Epithelial cell of prostate (primary cell): ENCODE results near the gene ARID4B.
"Not testable (repeated sequence)": the region's sequence is repeated elsewhere in the genome, so short reads cannot be mapped to it uniquely, and the experiment has no call there.

ENCODE experiments used
- DNase-seq: peaks from one replicate; pipeline ENCODE4 v3.0.0-alpha.2; 2011; ENCODE audit warnings: low read depth, low spot score
- H3K27ac ChIP-seq: fragments of 450-650 bp; 2 replicates; pipeline ENCODE4 v1.5.1; 2017; ENCODE audit warnings: mild to moderate bottlenecking

ARID4B gene

GRCh38 chr1:235327559-235328270 lies at the start of gene ARID4B:
Gene ARID4B (minus strand): TSS chr1:235328179. CDS start chr1:235326919, 1,260 bp downstream.
- DNase-seq = no peak
- peak within 1 kb of the TSS; percentile 91 for H3K27ac ChIP-seq

- H3K27ac ChIP-seq = no peak overlapping the region
- DNase-seq = no peak
These were observed 48.1 kb upstream of the ARID4B start for GRCh38 chr1:235375919-235376605.

DNA sequence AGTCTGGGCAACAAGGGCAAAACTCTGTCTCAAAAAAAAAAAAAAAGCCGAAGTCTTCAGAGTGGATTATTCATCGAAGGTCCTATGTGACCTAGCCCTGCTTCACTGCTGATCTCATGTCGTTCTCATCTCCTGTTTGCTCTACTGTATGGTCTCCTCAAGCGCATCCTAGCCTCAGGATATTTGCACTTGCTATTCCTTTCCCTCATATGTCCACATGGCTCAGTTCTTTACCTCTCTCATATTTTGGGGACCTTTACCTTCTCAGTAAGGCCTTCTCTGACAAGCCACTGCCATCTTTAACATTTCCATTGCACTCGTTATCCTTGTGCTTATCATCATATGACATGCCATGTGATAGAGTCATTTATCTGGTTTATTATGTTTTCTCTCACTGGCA lies 41.8 kb upstream of the ARID4B start:
- H3K27ac ChIP-seq = no peak overlapping the region

DNA sequence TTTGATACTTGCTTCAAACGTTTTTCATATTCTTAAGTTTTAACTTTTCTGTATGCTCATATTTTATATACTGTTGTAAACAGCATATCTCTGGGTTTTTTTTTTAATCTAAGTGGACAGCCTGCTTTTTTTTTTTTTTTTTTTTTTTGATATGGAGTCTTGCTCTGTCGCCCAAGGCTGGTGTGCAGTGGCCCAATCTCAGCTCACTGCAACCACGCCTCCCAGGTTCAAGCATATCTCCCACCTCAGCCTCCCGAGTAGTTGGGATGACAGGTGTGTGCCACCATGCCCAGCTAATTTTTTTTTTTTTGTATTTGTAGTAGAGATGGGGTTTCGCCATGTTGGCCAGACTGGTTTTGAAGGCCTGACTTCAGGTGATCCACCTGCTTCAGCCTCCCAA lies 40.4 kb upstream of the ARID4B start:
- H3K27ac ChIP-seq = peak overlapping the region; percentile 92
- no peak for DNase-seq

More for the DNA sequence above, 41.8 kb upstream of the ARID4B start:
- DNase-seq = no peak

GRCh38 chr1:235367000-235367908 lies 39.3 kb upstream of the ARID4B start, which contains the start of gene TBCE:
Gene TBCE (plus strand): TSS chr1:235367427. CDS start chr1:235380050, 12,623 bp downstream.
- peak; percentile 96 for DNase-seq
- peak within 1 kb of the TSS; percentile 92 for H3K27ac ChIP-seq

GRCh38 chr1:235366286-235366685 lies 38.3 kb upstream of the ARID4B start:
- no peak for DNase-seq
- peak overlapping the region; percentile 92 for H3K27ac ChIP-seq

- not testable (repeated sequence) for H3K27ac ChIP-seq, DNase-seq
These were observed 36.2 kb upstream of the ARID4B start for GRCh38 chr1:235364189-235364588.

DNA sequence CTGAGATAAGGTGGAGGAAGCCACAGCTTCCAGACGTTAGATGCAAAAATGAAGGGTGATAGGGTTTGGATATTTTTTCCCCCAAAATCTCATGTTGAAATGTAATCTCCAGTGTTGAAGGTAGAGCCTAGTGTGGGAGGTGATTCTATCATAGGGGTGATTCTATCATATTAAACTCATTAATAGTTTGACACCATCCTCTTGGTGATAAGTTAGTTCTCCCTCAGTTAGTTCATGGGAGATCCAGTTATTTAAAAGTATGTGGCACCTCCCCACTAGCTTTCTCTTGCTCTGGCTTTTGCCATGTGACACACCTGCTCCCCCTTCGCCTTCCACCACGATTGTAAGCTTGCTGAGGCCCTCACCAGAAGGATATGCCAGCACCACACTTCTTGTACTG lies 30.9 kb upstream of the ARID4B start:
- no peak overlapping the region for H3K27ac ChIP-seq
- no peak for DNase-seq

GRCh38 chr1:235357485-235358373 lies 29.8 kb upstream of the ARID4B start:
- H3K27ac ChIP-seq = no peak overlapping the region
- DNase-seq = no peak

GRCh38 chr1:235351898-235352297 lies 23.9 kb upstream of the ARID4B start:
- no peak for DNase-seq

DNA sequence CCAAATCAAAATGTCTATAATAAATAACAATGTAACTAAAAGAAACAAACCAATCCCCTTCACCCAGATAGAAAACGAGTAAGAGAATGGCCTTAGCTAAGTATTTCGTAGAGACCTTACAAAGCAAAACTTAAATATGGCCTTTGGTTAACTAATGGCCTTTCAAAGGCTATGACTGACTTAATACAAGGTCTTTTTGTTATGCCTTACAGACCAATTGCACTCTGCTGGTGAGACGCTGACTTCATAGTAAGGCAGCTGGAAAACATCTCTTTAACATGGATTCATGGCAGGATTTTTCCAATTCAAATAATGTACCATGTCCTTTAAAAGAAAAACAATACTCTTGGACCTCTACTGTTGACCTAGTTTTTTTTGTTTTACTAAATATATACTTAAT lies 23.5 kb upstream of the ARID4B start:
- no peak for DNase-seq
- H3K27ac ChIP-seq = no peak overlapping the region

More at GRCh38 chr1:235351898-235352297, 23.9 kb upstream of the ARID4B start:
- no peak overlapping the region for H3K27ac ChIP-seq

DNA sequence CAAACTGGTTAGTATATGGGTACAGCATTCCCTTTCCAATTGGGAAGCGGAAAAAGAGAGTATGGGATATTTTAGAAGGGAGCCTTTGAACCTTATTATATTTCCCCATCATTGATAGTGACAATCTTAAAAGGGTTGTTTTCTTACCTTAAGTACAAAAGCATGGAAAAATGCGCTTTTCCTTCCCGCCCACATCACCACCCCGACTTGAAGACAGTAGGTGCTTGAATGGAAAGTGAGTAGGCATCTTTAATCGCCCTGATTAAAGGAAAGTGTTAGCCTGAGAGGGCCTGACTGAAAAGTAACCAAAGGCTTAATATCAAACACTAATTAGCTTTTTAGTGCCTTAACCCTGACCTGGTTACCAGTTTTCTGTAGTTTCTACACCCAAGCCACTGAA lies 15.7 kb upstream of the ARID4B start:
- DNase-seq = no peak
- no peak overlapping the region for H3K27ac ChIP-seq

DNA sequence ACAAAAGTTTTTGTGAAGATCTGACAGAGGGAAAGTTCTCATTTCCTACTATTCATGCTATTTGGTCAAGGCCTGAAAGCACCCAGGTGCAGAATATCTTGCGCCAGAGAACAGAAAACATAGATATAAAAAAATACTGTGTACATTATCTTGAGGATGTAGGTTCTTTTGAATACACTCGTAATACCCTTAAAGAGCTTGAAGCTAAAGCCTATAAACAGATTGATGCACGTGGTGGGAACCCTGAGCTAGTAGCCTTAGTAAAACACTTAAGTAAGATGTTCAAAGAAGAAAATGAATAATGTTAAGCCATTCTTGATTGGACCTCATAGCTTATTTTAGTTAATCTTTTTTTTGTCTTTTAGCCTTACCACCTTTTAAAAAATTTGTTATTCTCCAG lies 14.5 kb upstream of the ARID4B start:
- H3K27ac ChIP-seq = no peak overlapping the region
- DNase-seq = no peak

DNA sequence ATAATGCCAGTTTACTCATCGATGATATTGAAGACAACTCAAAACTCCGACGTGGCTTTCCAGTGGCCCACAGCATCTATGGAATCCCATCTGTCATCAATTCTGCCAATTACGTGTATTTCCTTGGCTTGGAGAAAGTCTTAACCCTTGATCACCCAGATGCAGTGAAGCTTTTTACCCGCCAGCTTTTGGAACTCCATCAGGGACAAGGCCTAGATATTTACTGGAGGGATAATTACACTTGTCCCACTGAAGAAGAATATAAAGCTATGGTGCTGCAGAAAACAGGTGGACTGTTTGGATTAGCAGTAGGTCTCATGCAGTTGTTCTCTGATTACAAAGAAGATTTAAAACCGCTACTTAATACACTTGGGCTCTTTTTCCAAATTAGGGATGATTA lies 14.1 kb upstream of the ARID4B start:
- H3K27ac ChIP-seq = no peak overlapping the region
- no peak for DNase-seq

DNA sequence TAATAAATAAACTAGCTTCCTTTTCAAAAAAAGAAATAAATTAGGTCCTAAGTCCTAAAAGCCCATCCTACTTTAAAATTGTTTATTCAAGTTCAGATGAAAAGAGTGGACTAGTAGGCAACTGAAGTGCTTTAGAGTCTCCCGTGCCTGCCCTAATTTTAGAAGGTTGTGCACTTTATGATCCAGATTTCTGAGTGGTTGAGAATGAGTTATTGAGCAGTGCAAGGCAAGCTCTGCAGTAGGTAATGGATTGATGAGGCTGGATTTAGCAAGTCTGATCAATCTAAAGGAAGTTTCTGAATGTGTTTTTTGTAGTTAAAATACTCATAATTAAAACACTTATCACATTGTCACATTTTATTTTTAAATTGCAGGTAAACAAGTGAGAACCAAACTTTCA lies 13.4 kb upstream of the ARID4B start:
- H3K27ac ChIP-seq = no peak overlapping the region
- no peak for DNase-seq

DNA sequence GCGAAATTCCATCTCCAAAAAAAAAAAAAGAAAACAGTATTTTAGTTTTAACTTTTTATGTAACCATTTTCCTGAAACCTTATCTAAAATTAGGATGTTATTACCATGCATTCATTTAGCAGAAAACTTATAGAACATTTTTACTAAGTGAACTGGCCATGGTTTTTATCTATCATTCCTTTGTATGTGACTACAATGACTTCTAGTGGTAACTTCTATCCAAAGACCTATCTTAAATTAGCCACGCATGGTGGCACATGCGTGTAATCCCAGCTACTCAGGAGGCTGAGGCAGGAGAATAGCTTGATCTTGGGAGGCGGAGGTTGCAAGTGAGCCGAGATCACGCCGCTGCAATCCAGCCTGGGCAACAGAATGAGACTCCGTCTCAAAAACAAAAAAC lies 11.8 kb upstream of the ARID4B start:
- DNase-seq = no peak
- H3K27ac ChIP-seq = no peak overlapping the region

GRCh38 chr1:235336903-235337302 lies 8.9 kb upstream of the ARID4B start:
- H3K27ac ChIP-seq = no peak overlapping the region
- no peak for DNase-seq

- no peak for DNase-seq
- H3K27ac ChIP-seq = no peak overlapping the region
These were observed 3.4 kb upstream of the ARID4B start for GRCh38 chr1:235331401-235331800.

- H3K27ac ChIP-seq = peak overlapping the region; percentile 91
- no peak for DNase-seq
These were observed 2.9 kb upstream of the ARID4B start for GRCh38 chr1:235330918-235331285.
